NT2/D1 (cell line): ENCODE results near the gene METTL9.
"Not testable (repeated sequence)": the region's sequence is repeated elsewhere in the genome, so short reads cannot be mapped to it uniquely, and the experiment has no call there.

ENCODE experiments used
- DNase-seq: peaks from one replicate; pipeline ENCODE4 v3.0.0-alpha.2; 2011; ENCODE audit warnings: low read depth, low spot score
- H3K27me3 ChIP-seq: 2 replicates; pipeline ENCODE4 v1.6.0; 2011; ENCODE audit warnings: mild to moderate bottlenecking; ENCODE audit not compliant: insufficient read length, insufficient read depth
- H3K36me3 ChIP-seq: 2 replicates; pipeline ENCODE4 v1.6.1; 2011; ENCODE audit warnings: mild to moderate bottlenecking, low read length, mixed read lengths; ENCODE audit not compliant: insufficient read depth, insufficient read length
- H3K4me1 ChIP-seq: 2 replicates; pipeline ENCODE4 v1.5.1; 2011; ENCODE audit not compliant: insufficient read depth, insufficient read length
- H3K4me3 ChIP-seq: 2 replicates; pipeline ENCODE4 v1.5.1; 2011; ENCODE audit warnings: low read depth; ENCODE audit not compliant: insufficient read length
- H3K9ac ChIP-seq: 2 replicates; pipeline ENCODE4 v1.6.0; 2011; ENCODE audit warnings: low read depth; ENCODE audit not compliant: insufficient read length
- H3K9me3 ChIP-seq: 2 replicates; pipeline ENCODE4 v1.5.1; 2011; ENCODE audit warnings: mild to moderate bottlenecking, low read length; ENCODE audit not compliant: insufficient read depth
- SUZ12 ChIP-seq: IDR thresholded peaks from 2 replicates; pipeline ENCODE4 v1.6.1; 2011; ENCODE audit not compliant: insufficient read length, insufficient read depth; ENCODE audit errors: extremely low read depth
- YY1 ChIP-seq: IDR thresholded peaks from 2 replicates; pipeline ENCODE4 v1.6.1; 2011; ENCODE audit not compliant: insufficient read length, insufficient read depth
- ZNF274 ChIP-seq: IDR thresholded peaks from 2 replicates; pipeline ENCODE4 v1.6.1; 2011; ENCODE audit warnings: mild to moderate bottlenecking, low read depth, low read length

The METTL9 gene

GRCh38 chr16:21568502-21569189, 30.7 kb upstream of the METTL9 start:
- Histone ChIP-seq H3K4me3 (no peak overlapping the region), H3K4me1 (no peaks in the 10 kb centered on the region), H3K36me3 (no peaks in the 10 kb centered on the region), H3K9me3 (no peaks in the 10 kb centered on the region), H3K9ac (no peak overlapping the region), H3K27me3 (no peaks in the 10 kb centered on the region)
- DNase-seq: no peak
- TF ChIP-seq YY1: no peak

GRCh38 chr16:21570676-21571017, 28.7 kb upstream of the METTL9 start:
- TF ChIP-seq YY1 (no peak), ZNF274 (no peak), SUZ12 (no peak)
- H3K9ac ChIP-seq: no peak overlapping the region

GRCh38 chr16:21573506-21573905, 25.9 kb upstream of the METTL9 start:
- H3K36me3 ChIP-seq, H3K4me1 ChIP-seq: not testable (repeated sequence)

More at GRCh38 chr16:21570676-21571017, 28.7 kb upstream of the METTL9 start:
- Histone ChIP-seq H3K36me3 (no peaks in the 10 kb centered on the region), H3K9me3 (no peaks in the 10 kb centered on the region), H3K4me1 (no peaks in the 10 kb centered on the region), H3K27me3 (no peaks in the 10 kb centered on the region), H3K4me3 (no peak overlapping the region)
- DNase-seq: no peak

GRCh38 chr16:21574372-21574771, 25.0 kb upstream of the METTL9 start:
- Histone ChIP-seq H3K27me3 (no peaks in the 10 kb centered on the region), H3K4me1 (no peaks in the 10 kb centered on the region), H3K9me3 (no peaks in the 10 kb centered on the region), H3K36me3 (no peaks in the 10 kb centered on the region), H3K4me3 (no peak overlapping the region), H3K9ac (no peak overlapping the region)
- no peak for TF ChIP-seq YY1
- no peak for DNase-seq

More at GRCh38 chr16:21573506-21573905, 25.9 kb upstream of the METTL9 start:
- H3K27me3 ChIP-seq, H3K9me3 ChIP-seq, H3K4me3 ChIP-seq, H3K9ac ChIP-seq, DNase-seq: not testable (repeated sequence)

- H3K4me1 ChIP-seq, H3K9me3 ChIP-seq, DNase-seq, H3K36me3 ChIP-seq, H3K4me3 ChIP-seq, H3K9ac ChIP-seq, H3K27me3 ChIP-seq: not testable (repeated sequence)
These were observed 23.1 kb upstream of the METTL9 start for GRCh38 chr16:21576323-21576722.

GRCh38 chr16:21577487-21577886, 21.9 kb upstream of the METTL9 start:
- H3K36me3 ChIP-seq, H3K9ac ChIP-seq, H3K4me3 ChIP-seq, H3K9me3 ChIP-seq, DNase-seq, H3K27me3 ChIP-seq, H3K4me1 ChIP-seq: not testable (repeated sequence)

- H3K36me3 ChIP-seq, H3K4me1 ChIP-seq, H3K27me3 ChIP-seq, DNase-seq, H3K4me3 ChIP-seq, H3K9ac ChIP-seq, H3K9me3 ChIP-seq: not testable (repeated sequence)
These were observed 21.1 kb upstream of the METTL9 start for GRCh38 chr16:21578311-21578710.

GRCh38 chr16:21580131-21580530, 19.2 kb upstream of the METTL9 start:
- H3K36me3 ChIP-seq, H3K4me3 ChIP-seq, DNase-seq, H3K9me3 ChIP-seq, H3K27me3 ChIP-seq, H3K4me1 ChIP-seq, H3K9ac ChIP-seq: not testable (repeated sequence)

- DNase-seq: no peak
- H3K9me3 ChIP-seq: no peaks in the 10 kb centered on the region
- no peaks in the 10 kb centered on the region for H3K27me3 ChIP-seq
- H3K4me3 ChIP-seq: no peak overlapping the region
- H3K4me1 ChIP-seq: no peaks in the 10 kb centered on the region
- no peaks in the 10 kb centered on the region for H3K36me3 ChIP-seq
- TF ChIP-seq YY1 (no peak), ZNF274 (no peak), SUZ12 (no peak)
- H3K9ac ChIP-seq: no peak overlapping the region
These were observed 18.6 kb upstream of the METTL9 start for GRCh38 chr16:21580807-21581206.
